Choroid plexus epithelial cell (primary cell): ENCODE measurements around the gene PARD6B.

Experiments used
- DNase-seq: peaks from one replicate; pipeline ENCODE4 v3.0.0-alpha.2; 2010; ENCODE audit warnings: low read depth
- H3K4me3 ChIP-seq: 2 replicates; pipeline ENCODE4 v1.5.1; 2011; ENCODE audit warnings: low read depth, mild to moderate bottlenecking, control low read depth, low read length, moderate library complexity
- CTCF ChIP-seq: conservative IDR thresholded peaks from 2 replicates; pipeline ENCODE4 v1.5.1; 2011; ENCODE audit warnings: low read depth, mild to moderate bottlenecking, control low read depth, inconsistent platforms, low read length, moderate library complexity

The PARD6B gene

GRCh38 chr20:50753152-50753551 is 21.8 kb downstream of the PARD6B start:
- DNase-seq: no peak
- H3K4me3 ChIP-seq: no peak overlapping the region
- no peak for TF ChIP-seq CTCF

GRCh38 chr20:50754420-50754819 is 23.0 kb downstream of the PARD6B start:
- no peak for DNase-seq
- H3K4me3 ChIP-seq: no peak overlapping the region
- no peak for TF ChIP-seq CTCF

GRCh38 chr20:50756447-50756846 is 25.1 kb downstream of the PARD6B start:
- no peak for TF ChIP-seq CTCF
- H3K4me3 ChIP-seq: no peak overlapping the region
- DNase-seq: no peak

- TF ChIP-seq CTCF: no peak
- DNase-seq: no peak
- no peak overlapping the region for H3K4me3 ChIP-seq
Measured at GRCh38 chr20:50758469-50758868, 27.1 kb downstream of the PARD6B start.

- no peak for TF ChIP-seq CTCF
- no peak for DNase-seq
- no peak overlapping the region for H3K4me3 ChIP-seq
Measured at GRCh38 chr20:50758992-50759391, 27.6 kb downstream of the PARD6B start.

GRCh38 chr20:50759678-50760077 is 28.3 kb downstream of the PARD6B start:
- H3K4me3 ChIP-seq: no peak overlapping the region
- no peak for DNase-seq
- TF ChIP-seq CTCF: no peak

- TF ChIP-seq CTCF: no peak
- no peak overlapping the region for H3K4me3 ChIP-seq
- no peak for DNase-seq
Measured at GRCh38 chr20:50762045-50762422, 30.7 kb downstream of the PARD6B start.
